Nephron (organoid): ENCODE results near the gene UBAC2.

Experiments
- H3K27ac Mint-ChIP-seq, 3 experiments: 2 replicates each; pipeline ENCODE4 v1.8.0; 2020; ENCODE audit warnings: mixed read lengths in 3 of 3, mild to moderate bottlenecking in 2 of 3, moderate library complexity in 1 of 3
- H3K27me3 Mint-ChIP-seq: 2 replicates; pipeline ENCODE4 v1.8.0; 2021; ENCODE audit warnings: low read depth, mild to moderate bottlenecking, moderate library complexity, mixed read lengths
- H3K36me3 Mint-ChIP-seq: 2 replicates; pipeline ENCODE4 v1.8.0; 2020; ENCODE audit warnings: low read depth, mixed read lengths
- H3K4me1 Mint-ChIP-seq: 2 replicates; pipeline ENCODE4 v1.8.0; 2020; ENCODE audit warnings: mixed read lengths
- H3K4me3 Mint-ChIP-seq, 3 experiments: 2 replicates each; pipeline ENCODE4 v1.8.0; 2020; ENCODE audit warnings: mild to moderate bottlenecking in 3 of 3, mixed read lengths in 3 of 3, moderate library complexity in 2 of 3
- H3K9me3 Mint-ChIP-seq: 2 replicates; pipeline ENCODE4 v1.8.0; 2020; ENCODE audit warnings: mixed read lengths
- TF ChIP-seq, protein P1 (sequence below), 3 experiments: fragments of 200-600 bp; sonication (generic); IDR thresholded peaks; one replicate each; pipeline ENCODE4 v1.5.0; 2021; ENCODE audit warnings: antibody characterized with exemption in 3 of 3; ENCODE audit not compliant: unreplicated experiment in 3 of 3

The UBAC2 gene

DNA sequence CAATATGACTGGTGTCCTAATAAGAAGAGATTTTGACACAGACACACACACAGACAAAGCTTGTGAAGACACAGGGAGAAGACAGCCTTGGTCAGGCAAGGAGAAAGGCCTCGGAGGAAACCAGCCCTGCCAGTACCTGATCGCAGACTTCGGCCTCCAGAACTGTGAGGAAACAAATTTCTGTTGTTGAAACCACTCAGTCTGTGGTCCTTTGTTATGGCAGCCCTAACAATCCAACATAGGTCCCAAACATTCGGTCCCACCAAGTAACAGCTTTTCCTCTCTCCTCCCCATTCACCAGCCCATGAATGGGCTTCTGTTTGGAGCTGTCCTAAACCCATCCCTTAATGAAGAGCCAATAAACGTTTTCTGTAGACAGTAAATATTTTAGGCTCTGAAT lies 36.4 kb upstream of the UBAC2 start:
- TF ChIP-seq, protein P1, sequence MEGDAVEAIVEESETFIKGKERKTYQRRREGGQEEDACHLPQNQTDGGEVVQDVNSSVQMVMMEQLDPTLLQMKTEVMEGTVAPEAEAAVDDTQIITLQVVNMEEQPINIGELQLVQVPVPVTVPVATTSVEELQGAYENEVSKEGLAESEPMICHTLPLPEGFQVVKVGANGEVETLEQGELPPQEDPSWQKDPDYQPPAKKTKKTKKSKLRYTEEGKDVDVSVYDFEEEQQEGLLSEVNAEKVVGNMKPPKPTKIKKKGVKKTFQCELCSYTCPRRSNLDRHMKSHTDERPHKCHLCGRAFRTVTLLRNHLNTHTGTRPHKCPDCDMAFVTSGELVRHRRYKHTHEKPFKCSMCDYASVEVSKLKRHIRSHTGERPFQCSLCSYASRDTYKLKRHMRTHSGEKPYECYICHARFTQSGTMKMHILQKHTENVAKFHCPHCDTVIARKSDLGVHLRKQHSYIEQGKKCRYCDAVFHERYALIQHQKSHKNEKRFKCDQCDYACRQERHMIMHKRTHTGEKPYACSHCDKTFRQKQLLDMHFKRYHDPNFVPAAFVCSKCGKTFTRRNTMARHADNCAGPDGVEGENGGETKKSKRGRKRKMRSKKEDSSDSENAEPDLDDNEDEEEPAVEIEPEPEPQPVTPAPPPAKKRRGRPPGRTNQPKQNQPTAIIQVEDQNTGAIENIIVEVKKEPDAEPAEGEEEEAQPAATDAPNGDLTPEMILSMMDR (IDR thresholded peaks at IDR 0.05; ENCODE audit: unreplicated experiment in 3 of 3): no peak
- Mint-ChIP-seq H3K27me3 (peaks cover 6% of the 10 kb centered on the region), H3K4me3 (no peak overlapping the region)

DNA sequence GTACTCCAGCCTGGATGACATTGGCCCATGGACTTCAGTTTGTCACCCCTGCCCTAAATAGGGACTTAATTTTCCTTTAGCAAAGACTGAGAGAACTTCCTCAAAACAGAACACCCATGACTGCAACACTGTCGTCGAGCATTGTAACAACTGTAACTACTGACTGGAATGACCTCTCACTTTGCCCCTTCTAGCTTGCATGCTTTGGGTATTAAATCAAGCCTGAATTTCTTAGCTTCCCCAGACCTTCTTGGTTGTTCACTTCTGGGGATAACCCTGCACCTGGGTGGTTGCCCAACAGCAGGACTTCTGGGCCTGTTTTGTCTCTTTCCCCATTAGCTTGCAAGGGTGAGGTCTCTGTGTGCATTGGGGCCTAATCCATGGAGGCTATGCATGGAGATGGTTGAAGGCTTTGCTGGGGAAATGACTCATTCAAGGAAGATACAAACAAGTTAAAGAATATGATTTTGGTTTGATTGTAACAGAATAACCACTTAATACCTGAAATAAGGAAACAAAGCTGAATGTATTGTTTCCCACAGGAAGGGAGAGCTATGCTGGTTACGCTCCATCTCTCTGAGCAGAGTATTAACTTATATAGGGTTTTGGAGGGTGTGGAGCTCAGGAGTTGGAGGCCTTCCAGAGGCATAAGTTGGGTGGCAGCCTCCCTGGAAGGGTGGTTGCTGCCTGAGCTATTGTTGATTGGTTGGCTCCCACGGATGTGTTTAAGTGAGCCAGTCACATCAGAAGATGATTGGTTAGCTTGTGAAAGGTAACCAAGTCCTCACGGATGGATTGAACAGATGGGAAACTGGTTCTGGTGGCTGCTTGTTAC lies 34.7 kb upstream of the UBAC2 start:
- Mint-ChIP-seq H3K9me3 (peaks cover 12% of the 10 kb centered on the region), H3K4me1 (no peaks in the 10 kb centered on the region), H3K27me3 (peaks cover 11% of the 10 kb centered on the region), H3K27ac (no peak overlapping the region), H3K4me3 (no peak overlapping the region), H3K36me3 (no peaks in the 10 kb centered on the region)
- TF ChIP-seq, protein P1 (IDR thresholded peaks at IDR 0.05; ENCODE audit: unreplicated experiment in 3 of 3): no peak

More for the DNA sequence above, 36.4 kb upstream of the UBAC2 start:
- Mint-ChIP-seq H3K27ac (no peak overlapping the region), H3K4me1 (no peaks in the 10 kb centered on the region), H3K36me3 (no peaks in the 10 kb centered on the region), H3K9me3 (peaks cover 6% of the 10 kb centered on the region)

DNA sequence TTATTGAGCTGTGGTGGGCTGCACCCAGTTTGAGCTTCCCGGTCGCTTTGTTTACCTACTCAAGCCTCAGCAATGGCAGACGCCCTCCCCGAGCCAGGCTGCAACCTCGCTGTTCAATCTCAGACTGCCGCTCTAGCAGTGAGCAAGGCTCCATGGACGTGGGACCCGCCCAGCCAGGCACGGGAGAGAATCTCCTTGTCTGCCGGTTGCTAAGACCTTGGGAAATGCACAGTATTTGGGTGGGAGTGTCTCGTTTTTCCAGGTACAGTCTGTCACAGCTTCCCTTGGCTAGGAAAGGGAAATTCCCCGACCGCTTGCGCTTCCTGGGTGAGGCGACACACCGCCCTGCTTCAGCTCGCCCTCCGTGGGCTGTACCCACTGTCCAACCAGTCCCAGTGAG lies 27.7 kb upstream of the UBAC2 start:
- Mint-ChIP-seq H3K27me3 (peaks cover 19% of the 10 kb centered on the region), H3K4me3 (no peak overlapping the region), H3K9me3 (peaks cover 17% of the 10 kb centered on the region), H3K4me1 (no peaks in the 10 kb centered on the region), H3K36me3 (no peaks in the 10 kb centered on the region), H3K27ac (no peak overlapping the region)
- TF ChIP-seq, protein P1 (IDR thresholded peaks at IDR 0.05; ENCODE audit: unreplicated experiment in 3 of 3): no peak

DNA sequence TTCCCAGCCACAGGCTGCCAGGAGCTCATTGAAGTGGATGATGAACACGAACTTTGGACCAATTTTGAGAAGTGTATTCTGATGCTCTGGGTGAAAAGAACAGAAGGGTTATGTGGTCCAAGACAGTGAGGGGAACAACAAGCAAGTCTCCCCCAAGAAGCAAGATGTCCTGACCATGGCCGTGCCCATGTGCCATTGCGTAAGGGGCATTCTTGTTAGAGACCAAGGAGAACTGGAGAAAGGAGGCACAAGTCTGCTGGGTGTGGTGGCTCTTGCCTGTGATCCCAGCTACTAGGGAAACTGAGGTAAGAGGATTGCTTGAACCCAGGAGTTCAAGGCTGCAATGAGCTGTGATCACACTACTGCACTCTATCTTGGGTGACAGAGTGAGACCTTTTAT lies 27.0 kb upstream of the UBAC2 start:
- no peak overlapping the region for H3K4me3 Mint-ChIP-seq
- H3K4me1 Mint-ChIP-seq: no peaks in the 10 kb centered on the region
- H3K27me3 Mint-ChIP-seq: peaks cover 20% of the 10 kb centered on the region
- no peaks in the 10 kb centered on the region for H3K36me3 Mint-ChIP-seq
- H3K27ac Mint-ChIP-seq: no peak overlapping the region
- peaks cover 12% of the 10 kb centered on the region for H3K9me3 Mint-ChIP-seq
- TF ChIP-seq, protein P1 (IDR thresholded peaks at IDR 0.05; ENCODE audit: unreplicated experiment in 3 of 3): no peak

DNA sequence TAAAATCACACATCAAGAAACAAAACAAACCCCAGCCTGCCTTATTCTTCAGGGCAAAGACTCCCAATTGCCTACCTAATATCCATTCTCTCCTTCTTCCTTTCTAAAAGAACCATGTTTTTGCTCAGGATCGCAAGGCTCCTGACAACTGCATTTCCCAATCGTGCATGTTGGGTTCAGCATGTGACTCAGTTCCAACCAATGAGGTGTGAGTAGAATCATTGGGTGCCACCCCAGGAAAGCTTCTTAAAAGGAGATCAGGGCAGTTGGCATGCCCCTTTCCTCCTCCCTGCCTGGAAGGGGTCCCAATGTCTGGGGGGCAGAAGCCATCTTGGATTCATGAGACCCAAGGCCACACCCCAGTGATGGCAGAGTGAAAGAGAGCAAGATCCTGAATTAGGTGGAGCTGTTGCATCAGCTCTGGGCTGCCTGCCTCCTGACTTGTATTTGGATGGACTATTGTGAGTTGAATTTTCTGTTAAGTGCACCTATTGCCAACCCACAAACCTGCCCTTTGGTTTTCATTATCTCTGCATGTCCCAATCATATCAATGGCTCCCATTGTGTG lies 26.0 kb upstream of the UBAC2 start:
- peaks cover 21% of the 10 kb centered on the region for H3K27me3 Mint-ChIP-seq
- H3K27ac Mint-ChIP-seq: no peak overlapping the region
- no peaks in the 10 kb centered on the region for H3K36me3 Mint-ChIP-seq
- no peak overlapping the region for H3K4me3 Mint-ChIP-seq
- H3K4me1 Mint-ChIP-seq: no peaks in the 10 kb centered on the region
- TF ChIP-seq, protein P1 (IDR thresholded peaks at IDR 0.05; ENCODE audit: unreplicated experiment in 3 of 3): no peak
- peaks cover 8% of the 10 kb centered on the region for H3K9me3 Mint-ChIP-seq
